Measurements from ENCODE around the gene RPS6KB2. TPM values are rescaled to one million over a fixed set of nuclear protein-coding genes. Genes with fewer than 3 reads are reported as not detected.

Gene RPS6KB2
- total and polyA plus RNA-seq, 10 of the 15 experiments (the other 5 are each of a cell fraction or from before 2014, with no cell fraction given), result 0.39 to 101 (median 58.4) TPM

GRCh38 chr11:67378544-67378943 lies 49.8 kb upstream of the RPS6KB2 start:
- ChIA-PET CTCF (interaction anchor here (9.2 to 25.5 kb wide), 3 partner anchors 17 to 58 kb away, joined by 95 to 1301 read pairs (median 390); partner anchors contain the start of genes CLCF1 and POLD4), SMC1A (ENCODE audit: uncharacterized antibody, unreplicated experiment) (interaction anchor here (0.8 to 21.3 kb wide), 4 partner anchors 7 to 34 kb away, joined by 3 to 646 read pairs (median 124); partner anchors contain the start of genes CLCF1 and POLD4), RAD21 (ENCODE audit: unreplicated experiment) (interaction anchor here (0.6 to 15.0 kb wide), 5 partner anchors 8 to 34 kb away, joined by 3 to 525 read pairs (median 6); partner anchors contain the start of gene POLD4), POLR2A (interaction anchor here (0.6 to 8.4 kb wide), 7 partner anchors 7 to 560 kb away, joined by 3 to 183 read pairs (median 4); partner anchors contain the start of genes CLCF1, POLD4 and RPS6KB2)
- TF ChIP-seq IKZF1 (conservative IDR thresholded peaks at IDR 0.05) (no peak), ZNF622 (IDR thresholded peaks at IDR 0.05) (no peak), ZBTB40 (IDR thresholded peaks at IDR 0.05; ENCODE audit: borderline replicate concordance) (no peak), CREB1 (IDR thresholded peaks at IDR 0.05; ENCODE audit: low read depth) (no peak), SMAD1 (IDR thresholded peaks at IDR 0.05; ENCODE audit: low read depth, partially characterized antibody) (no peak), SUZ12 (IDR thresholded peaks at IDR 0.05; ENCODE audit: unreplicated experiment) (no peak), YY1 (IDR thresholded peaks at IDR 0.05; ENCODE audit: low read depth, low read length) (no peak)
- TF ChIP-seq, protein P1, sequence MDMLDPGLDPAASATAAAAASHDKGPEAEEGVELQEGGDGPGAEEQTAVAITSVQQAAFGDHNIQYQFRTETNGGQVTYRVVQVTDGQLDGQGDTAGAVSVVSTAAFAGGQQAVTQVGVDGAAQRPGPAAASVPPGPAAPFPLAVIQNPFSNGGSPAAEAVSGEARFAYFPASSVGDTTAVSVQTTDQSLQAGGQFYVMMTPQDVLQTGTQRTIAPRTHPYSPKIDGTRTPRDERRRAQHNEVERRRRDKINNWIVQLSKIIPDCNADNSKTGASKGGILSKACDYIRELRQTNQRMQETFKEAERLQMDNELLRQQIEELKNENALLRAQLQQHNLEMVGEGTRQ (IDR thresholded peaks at IDR 0.05; ENCODE audit: borderline replicate concordance, low read depth, low read length), result no peak
- peaks cover 25% of the 10 kb centered on the region for H3K4me1 ChIP-seq (ENCODE audit: control insufficient read depth, insufficient read depth, low read length)
- FAIRE-seq, result no peak
- no peaks in the 10 kb centered on the region for H3K9me3 ChIP-seq (replicated peaks; ENCODE audit: control insufficient read depth, insufficient read depth, low read length)
- H4K20me1 ChIP-seq (ENCODE audit: control insufficient read depth, insufficient read depth), result no peaks in the 10 kb centered on the region
- no peak overlapping the region for H3K9ac ChIP-seq (ENCODE audit: control insufficient read depth, insufficient read depth, low read length)
- H3K27ac ChIP-seq (ENCODE audit: control insufficient read depth, insufficient read depth), result no peak overlapping the region
- in situ Hi-C loops (cut with MboI) (no loop called here), intact Hi-C loops (cut with micrococcal nuclease; ENCODE audit: unreplicated experiment) (no loop called here)
- H3K4me2 ChIP-seq (ENCODE audit: control insufficient read depth, insufficient read depth), result no peak overlapping the region
- DNase-seq (ENCODE audit: low read depth, low spot score), result no peak
- H3K36me3 ChIP-seq (ENCODE audit: control insufficient read depth in 2 of 2, insufficient read depth in 2 of 2, low read length in 1 of 2), result no peaks in the 10 kb centered on the region
- WGBS (ENCODE audit: insufficient coverage, insufficient replicate concordance, low lambda C conversion rate, missing lambda C conversion rate), result 86% methylated on average over 4 of the region's 4 CpGs
- H3K79me2 ChIP-seq (ENCODE audit: control insufficient read depth, insufficient read depth, low read length), result no peaks in the 10 kb centered on the region
- no peak overlapping the region for H3K4me3 ChIP-seq
- no peak for ATAC-seq
- no TSS peak for BruUV-seq (replicated peaks)
- no peak overlapping the region for H2AFZ ChIP-seq (ENCODE audit: control insufficient read depth, low read depth, low read length)
- peaks cover 2 to 4% of the 10 kb centered on the region in 2 experiments; a peak in 3 of 4 replicates for H3K27me3 ChIP-seq (replicated peaks in 1 of 2; ENCODE audit: control insufficient read depth in 2 of 2, insufficient read depth in 2 of 2, low read length in 1 of 2)
